GM18519 (cell line): ENCODE data around the gene ELAVL2.

Source experiments
- ATAC-seq: cut with Tn5 transposase; IDR thresholded peaks from one replicate; pipeline ENCODE4 v1.9.1; 2021; ENCODE audit warnings: mild to moderate bottlenecking, moderate library complexity; ENCODE audit not compliant: unreplicated experiment, low FRiP score

The ELAVL2 gene

GRCh38 chr9:23774266-23774665, 51.8 kb downstream of the ELAVL2 start:
- no peak for ATAC-seq

GRCh38 chr9:23772385-23772783, 53.7 kb downstream of the ELAVL2 start:
- ATAC-seq = no peak

- no peak for ATAC-seq
These were observed 54.2 kb downstream of the ELAVL2 start for GRCh38 chr9:23771746-23772384.

- no peak for ATAC-seq
These were observed 56.6 kb downstream of the ELAVL2 start for GRCh38 chr9:23769307-23769935.

GRCh38 chr9:23768861-23769260, 57.2 kb downstream of the ELAVL2 start:
- no peak for ATAC-seq

- no peak for ATAC-seq
These were observed 59.4 kb downstream of the ELAVL2 start for GRCh38 chr9:23766613-23767012.

GRCh38 chr9:23765561-23765960, 60.5 kb downstream of the ELAVL2 start:
- ATAC-seq = no peak

- ATAC-seq = no peak
These were observed 61.8 kb downstream of the ELAVL2 start for GRCh38 chr9:23764219-23764618.

- ATAC-seq = no peak
These were observed 71.5 kb downstream of the ELAVL2 start for GRCh38 chr9:23754551-23754950.

GRCh38 chr9:23752859-23753258, 73.2 kb downstream of the ELAVL2 start:
- no peak for ATAC-seq

- ATAC-seq = no peak
These were observed 74.4 kb downstream of the ELAVL2 start for GRCh38 chr9:23751633-23752032.

GRCh38 chr9:23750808-23751207, 75.2 kb downstream of the ELAVL2 start:
- no peak for ATAC-seq

- ATAC-seq = no peak
These were observed 78.7 kb downstream of the ELAVL2 start for GRCh38 chr9:23747088-23748075.

GRCh38 chr9:23746317-23746716, 79.7 kb downstream of the ELAVL2 start:
- no peak for ATAC-seq

- ATAC-seq = no peak
These were observed 83.0 kb downstream of the ELAVL2 start for GRCh38 chr9:23743036-23743435.

GRCh38 chr9:23741351-23741750, 84.7 kb downstream of the ELAVL2 start:
- no peak for ATAC-seq

- no peak for ATAC-seq
These were observed 85.5 kb downstream of the ELAVL2 start for GRCh38 chr9:23740531-23740930.

GRCh38 chr9:23739753-23740152, 86.3 kb downstream of the ELAVL2 start:
- ATAC-seq = no peak

- no peak for ATAC-seq
These were observed 89.7 kb downstream of the ELAVL2 start for GRCh38 chr9:23736293-23736692.

GRCh38 chr9:23733495-23734078, 92.5 kb downstream of the ELAVL2 start:
- ATAC-seq = no peak

- ATAC-seq = no peak
These were observed 94.7 kb downstream of the ELAVL2 start for GRCh38 chr9:23731353-23731752.
